ENCODE results near the gene RPAP2.
"Not testable (repeated sequence)": the region's sequence is repeated elsewhere in the genome, so short reads cannot be mapped to it uniquely, and the experiment has no call there.

RPAP2 gene

DNA sequence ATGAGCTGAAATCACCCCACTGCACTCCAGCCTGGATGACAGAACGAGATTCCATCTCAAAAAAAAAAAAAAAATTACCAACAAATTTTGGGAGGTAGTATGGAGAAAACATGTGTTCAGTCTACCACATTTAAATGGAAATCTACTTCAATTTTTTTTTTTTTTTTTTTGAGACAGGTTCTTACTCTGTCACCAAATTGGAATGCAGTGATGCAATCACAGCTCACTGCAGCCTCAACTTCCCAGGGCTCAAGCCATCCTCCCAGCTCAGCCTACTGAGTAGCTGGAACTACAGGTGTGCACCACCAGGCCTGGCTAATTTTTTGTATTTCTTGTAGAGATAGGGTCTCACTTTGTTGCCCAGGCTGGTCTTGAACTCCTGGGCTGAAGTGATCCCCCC lies 105.8 kb downstream of the RPAP2 start:
- FAIRE-seq (no peak), DNase-seq (ENCODE audit: insufficient read length, low spot score) (no peak)
- no peak for TF ChIP-seq POU2F2 (IDR thresholded peaks at IDR 0.05; ENCODE audit: low read depth, low read length)
- no peak for TF ChIP-seq TAF1 (IDR thresholded peaks at IDR 0.05; ENCODE audit: low read depth, low read length)
- no peak for TF ChIP-seq SPI1 (IDR thresholded peaks at IDR 0.05; ENCODE audit: low read depth, low read length)
- TF ChIP-seq PAX5 (IDR thresholded peaks at IDR 0.05; ENCODE audit: insufficient read depth, low read length, severe bottlenecking) = no peak
- no peak for TF ChIP-seq POLR2AphosphoS5 (IDR thresholded peaks at IDR 0.05; ENCODE audit: low read depth, low read length)
- no peak for TF ChIP-seq POLR2A (IDR thresholded peaks at IDR 0.05; ENCODE audit: low read depth, low read length)

DNA sequence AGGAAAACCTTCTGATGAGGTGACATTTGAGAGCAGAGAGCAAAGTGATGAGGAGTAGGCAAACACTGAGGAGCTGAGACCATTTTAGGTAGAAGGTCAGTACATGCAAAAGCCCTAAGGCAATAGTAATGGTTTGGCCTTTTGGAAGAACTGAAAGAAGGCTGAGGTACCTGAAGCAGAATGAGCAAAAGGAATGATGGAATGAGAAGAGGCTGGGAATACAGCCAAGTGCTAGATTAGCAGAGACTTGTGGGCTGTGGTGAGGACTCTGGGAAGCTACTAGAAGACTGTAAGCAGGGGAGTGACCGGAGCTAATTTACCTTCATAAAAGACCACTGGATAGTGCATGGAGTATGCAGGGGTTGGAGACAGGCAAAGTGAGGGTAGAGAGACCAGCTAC lies 110.0 kb downstream of the RPAP2 start:
- DNase-seq (ENCODE audit: insufficient read length, low spot score) (no peak), FAIRE-seq (no peak)
- TF ChIP-seq TAF1 (IDR thresholded peaks at IDR 0.05; ENCODE audit: low read depth, low read length) (no peak), SPI1 (IDR thresholded peaks at IDR 0.05; ENCODE audit: low read depth, low read length) (no peak), POLR2AphosphoS5 (IDR thresholded peaks at IDR 0.05; ENCODE audit: low read depth, low read length) (no peak), PAX5 (IDR thresholded peaks at IDR 0.05; ENCODE audit: insufficient read depth, low read length, severe bottlenecking) (no peak), POU2F2 (IDR thresholded peaks at IDR 0.05; ENCODE audit: low read depth, low read length) (no peak), POLR2A (IDR thresholded peaks at IDR 0.05; ENCODE audit: low read depth, low read length) (no peak)

DNA sequence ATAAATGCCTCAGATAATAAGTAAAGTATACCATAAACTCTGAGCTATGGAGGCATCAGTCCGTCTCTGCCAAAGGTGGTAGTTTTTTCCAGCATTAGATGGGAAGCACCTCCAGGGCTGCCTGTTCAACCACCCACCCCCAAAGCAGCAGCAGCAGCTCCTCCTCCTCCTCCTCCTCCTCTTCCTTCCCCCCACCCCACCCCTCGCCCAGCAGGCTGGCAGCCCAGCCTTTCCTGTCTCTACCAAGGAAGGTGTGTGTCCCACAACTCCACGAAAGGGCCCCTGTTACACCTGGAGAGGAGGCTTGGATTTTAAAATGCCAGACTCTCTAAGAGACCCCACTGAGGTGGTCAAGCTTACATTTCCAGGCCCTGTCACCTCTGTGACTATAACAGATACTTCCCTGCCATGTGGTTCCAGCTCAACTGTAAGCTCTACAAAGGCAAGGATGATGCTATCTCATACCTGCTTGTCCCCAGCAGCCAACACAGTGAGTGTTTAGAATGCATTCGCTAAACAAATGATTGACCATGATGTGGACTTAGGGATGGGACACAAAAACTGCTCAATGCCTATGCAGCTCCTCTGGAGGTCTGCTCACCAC lies 111.2 kb downstream of the RPAP2 start:
- TF ChIP-seq PAX5 (IDR thresholded peaks at IDR 0.05; ENCODE audit: insufficient read depth, low read length, severe bottlenecking) (no peak), POU2F2 (IDR thresholded peaks at IDR 0.05; ENCODE audit: low read depth, low read length) (no peak), TAF1 (IDR thresholded peaks at IDR 0.05; ENCODE audit: low read depth, low read length) (no peak), POLR2A (IDR thresholded peaks at IDR 0.05; ENCODE audit: low read depth, low read length) (no peak), SPI1 (IDR thresholded peaks at IDR 0.05; ENCODE audit: low read depth, low read length) (no peak), POLR2AphosphoS5 (IDR thresholded peaks at IDR 0.05; ENCODE audit: low read depth, low read length) (no peak)
- DNase-seq (ENCODE audit: insufficient read length, low spot score) (no peak), FAIRE-seq (no peak)

DNA sequence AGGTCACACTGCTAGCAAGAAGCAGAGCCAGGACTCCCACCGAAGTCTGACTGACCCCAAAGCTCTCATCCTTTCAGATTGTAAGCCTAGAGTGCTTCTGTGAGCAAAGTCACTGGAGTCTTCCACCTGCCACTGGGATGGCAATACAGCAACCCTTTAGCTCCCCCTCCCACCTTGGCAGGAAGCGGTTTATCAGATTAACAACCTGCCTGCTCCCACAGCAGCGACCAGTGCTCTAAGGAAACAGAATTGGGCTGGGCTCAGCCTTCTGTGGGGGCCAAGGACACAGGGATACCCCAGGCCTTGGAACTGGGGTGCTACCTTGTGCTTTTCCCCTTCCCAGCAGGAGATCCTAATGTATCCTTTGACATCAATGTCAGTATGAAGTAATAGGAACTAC lies 111.8 kb downstream of the RPAP2 start:
- DNase-seq (ENCODE audit: insufficient read length, low spot score) (no peak), FAIRE-seq (no peak)
- TF ChIP-seq POLR2AphosphoS5 (IDR thresholded peaks at IDR 0.05; ENCODE audit: low read depth, low read length) (no peak), SPI1 (IDR thresholded peaks at IDR 0.05; ENCODE audit: low read depth, low read length) (no peak), POU2F2 (IDR thresholded peaks at IDR 0.05; ENCODE audit: low read depth, low read length) (no peak), PAX5 (IDR thresholded peaks at IDR 0.05; ENCODE audit: insufficient read depth, low read length, severe bottlenecking) (no peak), POLR2A (IDR thresholded peaks at IDR 0.05; ENCODE audit: low read depth, low read length) (no peak), TAF1 (IDR thresholded peaks at IDR 0.05; ENCODE audit: low read depth, low read length) (no peak)

DNA sequence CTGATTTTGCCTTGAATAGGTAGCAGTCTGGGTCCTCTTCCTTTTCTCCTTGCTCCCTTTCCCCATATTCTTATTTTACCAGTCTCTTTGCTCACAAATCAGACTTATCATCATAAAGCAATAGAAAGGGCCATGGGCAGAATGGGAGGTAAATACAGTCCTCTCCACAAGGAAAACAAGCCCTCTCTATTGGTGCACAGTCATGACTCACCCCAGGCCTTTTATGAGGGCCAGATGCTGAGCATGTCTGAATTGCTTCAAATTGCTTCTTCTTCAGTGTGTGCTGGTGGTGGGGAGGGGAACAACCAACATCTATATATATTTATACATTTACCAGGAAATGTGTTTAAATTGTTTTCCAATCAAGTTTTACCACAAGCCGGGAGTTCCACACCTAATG lies 112.7 kb downstream of the RPAP2 start:
- TF ChIP-seq POLR2A (IDR thresholded peaks at IDR 0.05; ENCODE audit: low read depth, low read length) (no peak), POLR2AphosphoS5 (IDR thresholded peaks at IDR 0.05; ENCODE audit: low read depth, low read length) (no peak), TAF1 (IDR thresholded peaks at IDR 0.05; ENCODE audit: low read depth, low read length) (no peak), SPI1 (IDR thresholded peaks at IDR 0.05; ENCODE audit: low read depth, low read length) (no peak), POU2F2 (IDR thresholded peaks at IDR 0.05; ENCODE audit: low read depth, low read length) (no peak), PAX5 (IDR thresholded peaks at IDR 0.05; ENCODE audit: insufficient read depth, low read length, severe bottlenecking) (no peak)
- DNase-seq (ENCODE audit: insufficient read length, low spot score) (no peak), FAIRE-seq (no peak)

DNA sequence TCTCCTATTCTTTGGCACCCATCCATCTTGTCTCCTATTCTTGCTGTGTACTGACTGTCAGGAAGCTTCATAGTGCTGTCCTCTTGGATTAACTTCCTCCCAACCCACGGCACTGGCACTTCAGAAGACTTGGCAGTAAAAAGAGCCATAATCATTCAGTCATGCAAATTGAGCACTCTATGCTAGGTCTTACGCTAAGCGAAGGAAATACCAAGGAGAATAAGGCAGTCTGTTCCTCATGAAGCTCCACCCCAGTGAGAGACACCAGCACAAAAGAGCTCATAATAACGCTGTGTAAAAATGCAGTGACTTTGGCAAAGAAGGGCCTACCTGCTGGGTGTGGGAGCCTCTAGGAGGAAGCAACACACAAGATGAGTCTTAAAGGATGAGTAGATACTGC lies 120.8 kb downstream of the RPAP2 start:
- DNase-seq (ENCODE audit: insufficient read length, low spot score) (no peak), FAIRE-seq (no peak)
- no peak for TF ChIP-seq POLR2A (IDR thresholded peaks at IDR 0.05; ENCODE audit: low read depth, low read length)
- no peak for TF ChIP-seq POLR2AphosphoS5 (IDR thresholded peaks at IDR 0.05; ENCODE audit: low read depth, low read length)
- no peak for TF ChIP-seq TAF1 (IDR thresholded peaks at IDR 0.05; ENCODE audit: low read depth, low read length)
- TF ChIP-seq POU2F2 (IDR thresholded peaks at IDR 0.05; ENCODE audit: low read depth, low read length) = no peak
- no peak for TF ChIP-seq SPI1 (IDR thresholded peaks at IDR 0.05; ENCODE audit: low read depth, low read length)
- TF ChIP-seq PAX5 (IDR thresholded peaks at IDR 0.05; ENCODE audit: insufficient read depth, low read length, severe bottlenecking) = no peak

DNA sequence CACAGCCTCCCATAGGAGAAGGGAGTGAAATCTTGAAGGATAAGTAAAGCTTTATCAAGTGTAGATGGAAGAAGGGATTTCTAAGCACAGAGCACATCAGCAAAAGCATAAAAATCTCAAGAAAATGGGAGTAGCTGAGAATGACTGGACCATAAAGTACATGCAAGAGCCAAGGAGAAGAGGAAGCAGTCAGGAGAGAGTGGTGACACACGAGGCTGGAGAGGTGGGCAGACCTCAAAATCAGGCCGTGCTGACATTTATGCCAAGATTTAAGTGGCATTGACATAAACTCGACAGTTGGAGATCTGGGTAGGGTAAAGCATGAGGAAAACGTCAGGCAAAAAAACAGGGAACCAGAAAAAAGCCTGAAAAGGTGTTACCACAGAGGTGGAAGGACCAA lies 125.5 kb downstream of the RPAP2 start:
- no peak for TF ChIP-seq PAX5 (IDR thresholded peaks at IDR 0.05; ENCODE audit: insufficient read depth, low read length, severe bottlenecking)
- TF ChIP-seq POLR2AphosphoS5 (IDR thresholded peaks at IDR 0.05; ENCODE audit: low read depth, low read length) = no peak
- no peak for TF ChIP-seq TAF1 (IDR thresholded peaks at IDR 0.05; ENCODE audit: low read depth, low read length)
- no peak for TF ChIP-seq POLR2A (IDR thresholded peaks at IDR 0.05; ENCODE audit: low read depth, low read length)
- TF ChIP-seq POU2F2 (IDR thresholded peaks at IDR 0.05; ENCODE audit: low read depth, low read length) = no peak
- no peak for TF ChIP-seq SPI1 (IDR thresholded peaks at IDR 0.05; ENCODE audit: low read depth, low read length)
- DNase-seq (ENCODE audit: insufficient read length, low spot score) = no peak
- no peak for FAIRE-seq

DNA sequence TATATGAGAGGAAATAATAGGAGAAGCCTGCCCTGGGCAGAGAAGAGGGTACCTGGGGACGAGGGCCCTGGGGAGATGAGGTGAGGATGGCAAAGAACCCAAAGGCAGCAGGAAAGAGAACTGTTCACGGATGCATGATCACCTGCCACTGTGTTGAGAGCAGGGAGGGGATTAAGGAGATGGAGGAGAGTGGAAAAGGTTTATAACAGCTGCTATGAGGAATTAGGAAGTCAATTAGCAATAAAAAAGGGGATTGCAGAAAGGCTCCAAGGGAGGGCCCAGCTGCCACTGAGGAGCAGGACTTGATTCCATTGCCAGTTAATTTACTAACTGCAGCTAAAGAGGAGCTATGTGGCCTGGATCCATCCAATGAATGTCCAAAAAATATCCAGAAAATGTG lies 126.8 kb downstream of the RPAP2 start:
- FAIRE-seq (no peak), DNase-seq (ENCODE audit: insufficient read length, low spot score) (no peak)
- TF ChIP-seq SPI1 (IDR thresholded peaks at IDR 0.05; ENCODE audit: low read depth, low read length) = no peak
- TF ChIP-seq TAF1 (IDR thresholded peaks at IDR 0.05; ENCODE audit: low read depth, low read length) = no peak
- no peak for TF ChIP-seq POLR2A (IDR thresholded peaks at IDR 0.05; ENCODE audit: low read depth, low read length)
- TF ChIP-seq POU2F2 (IDR thresholded peaks at IDR 0.05; ENCODE audit: low read depth, low read length) = no peak
- TF ChIP-seq PAX5 (IDR thresholded peaks at IDR 0.05; ENCODE audit: insufficient read depth, low read length, severe bottlenecking) = no peak
- no peak for TF ChIP-seq POLR2AphosphoS5 (IDR thresholded peaks at IDR 0.05; ENCODE audit: low read depth, low read length)

DNA sequence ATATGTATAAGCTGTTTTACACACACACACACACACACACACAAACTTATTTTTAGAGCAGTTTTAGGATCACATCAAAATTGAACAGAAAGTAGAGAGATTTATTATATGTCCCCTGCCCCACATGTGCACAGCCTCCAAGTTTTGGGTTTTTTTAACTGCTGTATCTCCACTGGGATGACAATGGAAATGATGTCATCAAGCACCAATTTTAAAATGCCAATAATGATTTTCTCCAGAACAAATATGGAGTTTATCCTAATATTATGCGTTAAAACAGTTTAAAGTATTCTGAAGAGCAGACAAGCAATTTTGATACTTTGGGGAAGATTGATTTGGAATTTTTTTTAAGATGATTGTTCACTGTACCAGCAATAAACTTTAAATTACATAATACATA lies 131.2 kb downstream of the RPAP2 start:
- no peak for TF ChIP-seq TAF1 (IDR thresholded peaks at IDR 0.05; ENCODE audit: low read depth, low read length)
- TF ChIP-seq POLR2A (IDR thresholded peaks at IDR 0.05; ENCODE audit: low read depth, low read length) = no peak
- no peak for TF ChIP-seq POLR2AphosphoS5 (IDR thresholded peaks at IDR 0.05; ENCODE audit: low read depth, low read length)
- no peak for TF ChIP-seq POU2F2 (IDR thresholded peaks at IDR 0.05; ENCODE audit: low read depth, low read length)
- TF ChIP-seq SPI1 (IDR thresholded peaks at IDR 0.05; ENCODE audit: low read depth, low read length) = no peak
- TF ChIP-seq PAX5 (IDR thresholded peaks at IDR 0.05; ENCODE audit: insufficient read depth, low read length, severe bottlenecking) = no peak
- no peak for FAIRE-seq
- no peak for DNase-seq (ENCODE audit: insufficient read length, low spot score)

DNA sequence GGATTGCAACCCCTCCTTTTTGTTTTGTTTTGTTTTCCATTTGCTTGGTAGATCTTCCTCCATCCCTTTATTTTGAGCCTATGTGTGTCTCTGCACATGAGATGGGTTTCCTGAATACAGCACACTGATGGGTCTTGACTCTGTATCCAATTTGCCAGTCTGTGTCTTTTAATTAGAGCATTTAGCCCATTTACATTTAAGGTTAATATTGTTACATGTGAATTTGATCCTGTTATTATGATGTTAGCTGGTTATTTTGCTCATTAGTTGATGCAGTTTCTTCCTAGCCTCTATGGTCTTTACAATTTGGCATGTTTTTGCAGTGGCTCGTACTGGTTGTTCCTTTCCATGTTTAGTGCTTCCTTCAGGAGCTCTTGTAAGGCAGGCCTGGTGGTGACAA lies 135.7 kb downstream of the RPAP2 start:
- not testable (repeated sequence) for DNase-seq (ENCODE audit: insufficient read length, low spot score); FAIRE-seq

Data from GM12891 (cell line).